ENCODE data around the gene DNAAF8.

Gene DNAAF8

DNA sequence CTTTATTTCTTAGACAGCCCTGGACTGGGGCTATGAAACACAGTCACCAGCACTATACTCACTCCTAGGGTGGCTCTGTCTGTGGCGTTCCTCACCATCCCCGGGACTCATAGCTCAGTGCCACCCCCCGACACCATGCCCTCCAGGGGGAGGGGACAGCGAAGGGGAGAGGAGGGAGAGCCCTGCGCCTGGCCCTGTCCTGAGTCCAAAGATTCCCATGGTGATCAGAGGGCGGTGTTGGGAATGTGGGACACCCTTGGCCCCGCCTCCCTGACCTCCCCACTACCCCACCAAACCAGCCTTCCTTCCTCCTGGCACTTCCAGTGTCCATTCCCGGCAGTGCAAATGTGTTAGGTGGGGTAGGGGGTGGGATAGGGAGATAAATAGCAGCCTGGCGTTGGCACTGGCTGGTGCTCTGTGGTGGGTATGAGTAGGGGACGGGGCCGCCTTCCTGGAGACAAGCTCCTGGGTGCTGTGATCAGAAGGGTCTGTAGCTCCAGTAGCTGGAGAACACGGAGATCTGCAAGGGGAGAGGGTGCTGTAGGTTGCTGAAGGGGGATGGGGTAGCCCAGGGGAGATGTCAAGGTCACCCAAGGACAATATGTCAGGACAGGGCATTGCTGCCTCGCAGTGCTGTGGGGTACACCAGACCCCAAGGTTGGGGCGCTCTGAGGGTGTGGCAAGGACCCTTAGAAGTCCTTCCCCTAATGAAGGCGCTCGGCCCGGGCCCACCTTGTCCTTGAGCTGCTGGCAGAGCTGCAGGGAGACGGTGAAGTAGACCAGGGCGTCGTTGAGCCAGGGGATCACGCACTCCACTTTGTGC is 62.9 kb downstream of the DNAAF8 start:
- no peaks in the 10 kb centered on the region for H3K9me3 ChIP-seq
- no peak overlapping the region for H3K27ac ChIP-seq
- no peaks in the 10 kb centered on the region for H3K27me3 ChIP-seq
- H3K4me3 ChIP-seq, result no peak overlapping the region
- TF ChIP-seq Cebpa-rat (IDR thresholded peaks at IDR 0.05), result no peak
- peaks cover 50% of the 10 kb centered on the region for H3K4me1 ChIP-seq
- H3K9ac ChIP-seq, result no peak overlapping the region
- H3K36me3 ChIP-seq, result peaks cover 28% of the 10 kb centered on the region
- H3K4me2 ChIP-seq, result no peak overlapping the region
- no peaks in the 10 kb centered on the region; the same call in 1 of the 2 replicates for H4K20me1 ChIP-seq

DNA sequence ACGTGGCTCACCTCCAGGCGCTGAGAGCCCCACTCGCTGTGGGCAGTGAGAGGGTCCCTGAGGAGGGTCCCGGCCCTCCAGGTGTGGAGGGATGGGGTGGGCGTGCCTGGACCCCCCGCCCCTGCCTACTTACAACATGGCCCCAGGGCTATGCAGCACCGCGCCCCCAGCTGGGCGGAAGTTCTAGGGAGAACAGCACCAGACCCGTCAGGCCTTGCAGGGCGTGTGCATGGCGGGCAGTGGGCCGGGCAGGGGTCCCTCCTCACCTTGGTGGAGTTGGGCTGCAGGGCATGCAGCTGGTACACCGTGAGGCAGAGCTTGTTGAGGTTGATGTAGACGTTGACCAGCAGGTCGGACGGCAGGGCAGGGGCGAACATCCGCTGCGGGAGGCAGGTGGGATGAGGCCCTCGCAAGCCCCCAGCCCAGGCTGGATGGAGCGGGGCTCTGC is 63.5 kb downstream of the DNAAF8 start:
- TF ChIP-seq Cebpa-rat (IDR thresholded peaks at IDR 0.05), result no peak
- Histone ChIP-seq H3K36me3 (peaks cover 28% of the 10 kb centered on the region), H3K27ac (no peak overlapping the region), H4K20me1 (no peaks in the 10 kb centered on the region; the same call in 1 of the 2 replicates), H3K4me1 (peaks cover 50% of the 10 kb centered on the region), H3K4me2 (no peak overlapping the region), H3K4me3 (no peak overlapping the region), H3K27me3 (no peaks in the 10 kb centered on the region), H3K9me3 (no peaks in the 10 kb centered on the region), H3K9ac (no peak overlapping the region)

DNA sequence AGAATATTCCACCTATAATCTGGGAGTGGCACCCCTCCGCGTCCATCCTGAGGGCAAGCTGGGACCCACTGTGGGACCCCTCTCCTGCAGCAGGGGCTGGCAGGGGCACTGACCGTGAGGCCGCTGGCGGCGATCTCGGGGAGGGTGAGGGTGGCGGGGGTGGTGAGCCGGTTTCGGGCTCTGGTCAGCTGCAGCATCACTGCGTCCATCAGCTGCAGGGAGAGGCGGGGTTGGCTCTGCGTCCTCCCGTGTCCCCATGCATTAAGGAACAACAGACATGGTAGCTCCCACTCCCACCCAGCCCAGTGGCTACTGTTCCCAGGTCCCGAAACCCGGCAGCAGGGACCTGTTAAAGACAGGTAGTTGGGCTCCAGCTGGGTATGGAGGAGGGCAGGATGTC is 64.1 kb downstream of the DNAAF8 start:
- Histone ChIP-seq H3K9me3 (no peaks in the 10 kb centered on the region), H4K20me1 (peaks cover under 1% of the 10 kb centered on the region; the same call in 1 of the 2 replicates), H3K4me3 (no peak overlapping the region), H3K27ac (no peak overlapping the region), H3K9ac (no peak overlapping the region), H3K4me2 (0 out of 2 replicates have a peak overlapping the region, but pooled peaks have one; percentile 100), H3K4me1 (peaks cover 54% of the 10 kb centered on the region), H3K27me3 (no peaks in the 10 kb centered on the region), H3K36me3 (peaks cover 28% of the 10 kb centered on the region)
- no peak for TF ChIP-seq Cebpa-rat (IDR thresholded peaks at IDR 0.05)
